Measurements from ENCODE around the gene TMEM134. TPM values are rescaled to one million over a fixed set of nuclear protein-coding genes. Genes with fewer than 3 reads are reported as not detected.
"Not testable (repeated sequence)": the region's sequence is repeated elsewhere in the genome, so short reads cannot be mapped to it uniquely, and the experiment has no call there.

The TMEM134 gene, protein sequence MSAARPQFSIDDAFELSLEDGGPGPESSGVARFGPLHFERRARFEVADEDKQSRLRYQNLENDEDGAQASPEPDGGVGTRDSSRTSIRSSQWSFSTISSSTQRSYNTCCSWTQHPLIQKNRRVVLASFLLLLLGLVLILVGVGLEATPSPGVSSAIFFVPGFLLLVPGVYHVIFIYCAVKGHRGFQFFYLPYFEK
- 18.4 and 18.6 TPM in 2 replicates for total RNA-seq

DNA sequence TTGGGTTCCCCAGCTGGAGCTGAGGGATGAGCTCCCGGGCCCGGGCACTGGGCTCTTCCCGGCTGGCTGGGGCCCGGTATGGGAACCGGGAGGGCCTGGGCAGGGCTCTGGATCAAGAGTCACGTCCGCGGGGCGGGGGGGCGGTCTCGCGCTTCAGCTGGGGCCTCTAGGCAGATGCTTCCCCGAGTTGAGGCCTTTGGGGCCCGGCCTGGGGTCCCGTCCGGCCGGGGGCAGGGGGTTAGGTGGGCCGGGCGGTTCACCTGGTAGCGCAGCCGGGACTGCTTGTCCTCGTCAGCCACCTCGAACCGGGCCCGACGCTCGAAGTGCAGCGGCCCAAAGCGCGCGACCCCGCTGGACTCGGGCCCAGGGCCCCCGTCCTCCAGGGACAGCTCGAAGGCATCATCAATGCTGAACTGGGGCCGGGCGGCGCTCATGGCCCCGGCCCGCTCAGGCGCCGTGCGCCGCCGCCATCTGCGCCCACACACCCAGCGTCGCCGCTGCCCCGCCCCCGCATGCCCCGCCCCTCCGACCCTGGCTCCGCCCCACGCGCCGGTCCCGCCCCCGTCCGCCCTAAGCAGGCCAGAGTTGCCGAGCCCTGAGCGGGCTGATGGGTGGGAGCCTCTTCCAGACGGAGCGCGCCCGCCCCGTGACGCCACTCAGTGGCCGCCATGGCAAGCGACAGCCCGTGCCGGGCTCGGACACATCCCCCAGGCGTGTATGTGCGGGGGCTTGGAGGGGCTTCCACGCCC lies at the start of gene TMEM134:
TSS of gene TMEM134 (minus strand) at position 493 of the 749 bp plus-strand sequence. CDS start at position 434, 59 bp downstream.
- DNase-seq (ENCODE audit: low read depth) = peak; percentile 92
- H3K4me3 ChIP-seq (ENCODE audit: low read depth, low read length) = peak within 1 kb of the TSS; percentile 67
- peak; percentile 20 for TF ChIP-seq CTCF (IDR thresholded peaks at IDR 0.05; ENCODE audit: insufficient read depth, low read depth, low read length)

DNA sequence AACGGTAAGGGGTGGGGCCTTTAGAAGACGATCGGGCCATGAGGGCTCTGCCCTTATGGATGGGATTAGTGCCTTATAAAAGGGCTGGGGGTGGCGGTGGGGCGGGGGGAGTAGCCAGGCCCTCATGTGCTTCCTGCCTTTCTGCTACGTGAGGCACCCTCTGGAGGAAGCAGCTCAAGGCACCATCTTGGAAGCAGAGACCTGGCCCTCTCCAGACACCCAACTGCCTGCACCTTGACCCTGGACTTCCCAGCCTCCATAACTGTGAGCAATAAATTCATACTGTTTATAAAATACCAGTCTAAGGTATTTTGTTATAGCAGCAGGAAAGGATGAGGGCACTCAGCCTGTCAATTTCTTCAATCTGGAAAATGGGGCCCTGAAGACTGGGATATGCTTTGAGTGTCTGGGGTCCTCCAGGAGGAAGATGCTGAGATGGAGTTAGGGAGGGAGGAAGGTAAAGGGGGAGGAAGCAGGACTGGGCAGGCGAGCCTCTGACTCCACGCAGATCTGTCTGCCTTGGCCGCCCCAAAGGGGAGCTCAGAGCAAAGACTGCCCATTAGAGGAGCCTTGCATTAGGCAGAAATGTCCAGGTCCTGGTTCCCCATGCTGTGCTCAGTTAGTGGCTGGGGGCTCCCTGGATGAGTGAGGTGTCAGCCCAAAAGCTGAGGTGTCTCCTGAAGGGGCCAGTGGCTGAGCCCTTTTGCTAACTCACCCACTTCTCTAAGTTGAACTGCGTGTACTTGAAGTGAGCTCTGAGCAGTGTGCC lies 48.9 kb upstream of the TMEM134 start:
- DNase-seq (ENCODE audit: low read depth) = no peak
- H3K4me3 ChIP-seq (ENCODE audit: low read depth, low read length) = no peak overlapping the region
- no peak for TF ChIP-seq CTCF (IDR thresholded peaks at IDR 0.05; ENCODE audit: insufficient read depth, low read depth, low read length)

- no peak overlapping the region for H3K4me3 ChIP-seq (ENCODE audit: low read depth, low read length)
- no peak for TF ChIP-seq CTCF (IDR thresholded peaks at IDR 0.05; ENCODE audit: insufficient read depth, low read depth, low read length)
- DNase-seq (ENCODE audit: low read depth) = no peak
Measured at GRCh38 chr11:67516806-67517205, 47.8 kb upstream of the TMEM134 start.

DNA sequence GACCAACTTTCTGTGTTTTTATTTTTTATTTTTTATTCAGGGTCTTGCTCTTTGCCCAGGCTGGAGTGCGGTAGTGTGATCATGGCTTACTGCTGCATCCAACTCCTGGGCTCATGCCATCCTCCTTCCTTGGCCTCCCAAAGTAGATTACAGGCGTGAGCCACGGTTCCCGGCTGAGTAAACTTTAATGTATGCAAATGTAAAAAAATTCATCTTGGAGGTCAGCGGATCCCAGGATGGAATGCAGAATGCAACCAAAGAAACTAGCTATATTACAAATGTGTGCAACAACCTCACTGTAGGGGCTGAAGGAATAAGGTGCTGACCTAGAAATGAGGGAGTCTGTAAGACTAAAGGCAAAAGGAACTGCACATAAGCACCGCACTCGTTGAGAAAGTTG lies 45.1 kb upstream of the TMEM134 start:
- no peak for DNase-seq (ENCODE audit: low read depth)
- no peak overlapping the region for H3K4me3 ChIP-seq (ENCODE audit: low read depth, low read length)
- TF ChIP-seq CTCF (IDR thresholded peaks at IDR 0.05; ENCODE audit: insufficient read depth, low read depth, low read length) = no peak

GRCh38 chr11:67511558-67511957 lies 42.5 kb upstream of the TMEM134 start:
- not testable (repeated sequence) for H3K4me3 ChIP-seq (ENCODE audit: low read depth, low read length); DNase-seq (ENCODE audit: low read depth)

DNA sequence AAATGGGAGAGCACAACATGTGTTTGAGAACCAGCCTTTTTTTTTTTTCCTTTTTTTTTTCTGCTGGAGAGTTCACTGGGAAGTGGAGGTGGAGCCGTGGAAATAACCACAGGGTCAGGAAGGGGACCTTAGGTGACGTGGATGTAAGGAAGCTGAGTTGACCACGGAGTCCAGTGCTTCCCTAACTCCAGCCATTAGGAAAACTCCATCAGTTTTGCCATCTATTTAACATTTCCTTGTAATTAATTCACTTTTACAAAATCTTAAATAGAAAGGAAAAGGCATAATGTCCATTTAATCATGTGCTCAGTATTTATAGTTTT lies 40.9 kb upstream of the TMEM134 start:
- TF ChIP-seq CTCF (IDR thresholded peaks at IDR 0.05; ENCODE audit: insufficient read depth, low read depth, low read length) = no peak
- peak; percentile 27 for DNase-seq (ENCODE audit: low read depth)
- no peak overlapping the region for H3K4me3 ChIP-seq (ENCODE audit: low read depth, low read length)

- peak overlapping the region; percentile 90 for H3K4me3 ChIP-seq (ENCODE audit: low read depth, low read length)
- DNase-seq (ENCODE audit: low read depth) = peak; percentile 97
- no peak for TF ChIP-seq CTCF (IDR thresholded peaks at IDR 0.05; ENCODE audit: insufficient read depth, low read depth, low read length)
Measured at GRCh38 chr11:67508486-67509121, 39.6 kb upstream of the TMEM134 start.

Data from fibroblast of villous mesenchyme (primary cell).